ENCODE data around the gene USP3. TPM values are rescaled to one million over a fixed set of nuclear protein-coding genes. Genes with fewer than 3 reads are reported as not detected.

The USP3 gene
- total and polyA plus RNA-seq, 9 of the 15 experiments (the other 6 are each of a cell fraction or from before 2014, with no cell fraction given): 17.3 to 54.3 (median 34.8) TPM

- TF ChIP-seq MAZ (CRISPR knock-in tag; conservative IDR thresholded peaks at IDR 0.05 in 1 of 2, IDR thresholded peaks at IDR 0.05 in 1 of 2): peak in 1 of 2 experiments; percentile 60; a peak in 2 of 4 replicates
- TF ChIP-seq NFATC3 (IDR thresholded peaks at IDR 0.05): no peak
- no peak for TF ChIP-seq ZNF217 (CRISPR knock-in tag; IDR thresholded peaks at IDR 0.05)
- no peak for TF ChIP-seq NFYB (IDR thresholded peaks at IDR 0.05; ENCODE audit: extremely low read depth, insufficient read length)
- no peak for TF ChIP-seq ASH1L (IDR thresholded peaks at IDR 0.05; ENCODE audit: borderline replicate concordance, low read depth, partially characterized antibody)
- no peak for TF ChIP-seq ZNF133 (CRISPR knock-in tag; IDR thresholded peaks at IDR 0.05)
- TF ChIP-seq, protein P1, sequence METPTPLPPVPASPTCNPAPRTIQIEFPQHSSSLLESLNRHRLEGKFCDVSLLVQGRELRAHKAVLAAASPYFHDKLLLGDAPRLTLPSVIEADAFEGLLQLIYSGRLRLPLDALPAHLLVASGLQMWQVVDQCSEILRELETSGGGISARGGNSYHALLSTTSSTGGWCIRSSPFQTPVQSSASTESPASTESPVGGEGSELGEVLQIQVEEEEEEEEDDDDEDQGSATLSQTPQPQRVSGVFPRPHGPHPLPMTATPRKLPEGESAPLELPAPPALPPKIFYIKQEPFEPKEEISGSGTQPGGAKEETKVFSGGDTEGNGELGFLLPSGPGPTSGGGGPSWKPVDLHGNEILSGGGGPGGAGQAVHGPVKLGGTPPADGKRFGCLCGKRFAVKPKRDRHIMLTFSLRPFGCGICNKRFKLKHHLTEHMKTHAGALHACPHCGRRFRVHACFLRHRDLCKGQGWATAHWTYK (CRISPR knock-in tag; IDR thresholded peaks at IDR 0.05): no peak
- TF ChIP-seq, protein P2, sequence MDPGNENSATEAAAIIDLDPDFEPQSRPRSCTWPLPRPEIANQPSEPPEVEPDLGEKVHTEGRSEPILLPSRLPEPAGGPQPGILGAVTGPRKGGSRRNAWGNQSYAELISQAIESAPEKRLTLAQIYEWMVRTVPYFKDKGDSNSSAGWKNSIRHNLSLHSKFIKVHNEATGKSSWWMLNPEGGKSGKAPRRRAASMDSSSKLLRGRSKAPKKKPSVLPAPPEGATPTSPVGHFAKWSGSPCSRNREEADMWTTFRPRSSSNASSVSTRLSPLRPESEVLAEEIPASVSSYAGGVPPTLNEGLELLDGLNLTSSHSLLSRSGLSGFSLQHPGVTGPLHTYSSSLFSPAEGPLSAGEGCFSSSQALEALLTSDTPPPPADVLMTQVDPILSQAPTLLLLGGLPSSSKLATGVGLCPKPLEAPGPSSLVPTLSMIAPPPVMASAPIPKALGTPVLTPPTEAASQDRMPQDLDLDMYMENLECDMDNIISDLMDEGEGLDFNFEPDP (CRISPR knock-in tag; IDR thresholded peaks at IDR 0.05): no peak
- TF ChIP-seq, protein P3, sequence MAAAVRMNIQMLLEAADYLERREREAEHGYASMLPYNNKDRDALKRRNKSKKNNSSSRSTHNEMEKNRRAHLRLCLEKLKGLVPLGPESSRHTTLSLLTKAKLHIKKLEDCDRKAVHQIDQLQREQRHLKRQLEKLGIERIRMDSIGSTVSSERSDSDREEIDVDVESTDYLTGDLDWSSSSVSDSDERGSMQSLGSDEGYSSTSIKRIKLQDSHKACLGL (CRISPR knock-in tag; IDR thresholded peaks at IDR 0.05; ENCODE audit: borderline replicate concordance, poor library complexity, severe bottlenecking): no peak
- TF ChIP-seq NR1H2 (CRISPR knock-in tag; IDR thresholded peaks at IDR 0.05): no peak
- TF ChIP-seq NUFIP1 (IDR thresholded peaks at IDR 0.05; ENCODE audit: partially characterized antibody): no peak
- no peak for TF ChIP-seq PRPF4 (IDR thresholded peaks at IDR 0.05; ENCODE audit: insufficient read depth, low read depth, low read length, poor library complexity, severe bottlenecking)
- TF ChIP-seq CBFA2T3 (IDR thresholded peaks at IDR 0.05): no peak
- no peak for TF ChIP-seq ZNF586 (CRISPR knock-in tag; conservative IDR thresholded peaks at IDR 0.05)
- TF ChIP-seq, protein P4, sequence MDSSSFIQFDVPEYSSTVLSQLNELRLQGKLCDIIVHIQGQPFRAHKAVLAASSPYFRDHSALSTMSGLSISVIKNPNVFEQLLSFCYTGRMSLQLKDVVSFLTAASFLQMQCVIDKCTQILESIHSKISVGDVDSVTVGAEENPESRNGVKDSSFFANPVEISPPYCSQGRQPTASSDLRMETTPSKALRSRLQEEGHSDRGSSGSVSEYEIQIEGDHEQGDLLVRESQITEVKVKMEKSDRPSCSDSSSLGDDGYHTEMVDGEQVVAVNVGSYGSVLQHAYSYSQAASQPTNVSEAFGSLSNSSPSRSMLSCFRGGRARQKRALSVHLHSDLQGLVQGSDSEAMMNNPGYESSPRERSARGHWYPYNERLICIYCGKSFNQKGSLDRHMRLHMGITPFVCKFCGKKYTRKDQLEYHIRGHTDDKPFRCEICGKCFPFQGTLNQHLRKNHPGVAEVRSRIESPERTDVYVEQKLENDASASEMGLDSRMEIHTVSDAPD (CRISPR knock-in tag; IDR thresholded peaks at IDR 0.05): no peak
- no peak for TF ChIP-seq PCBP1 (IDR thresholded peaks at IDR 0.05; ENCODE audit: low read depth, low read length, poor library complexity, severe bottlenecking)
- no peak for TF ChIP-seq ZSCAN29 (IDR thresholded peaks at IDR 0.05)
These were observed 17.2 kb upstream of the USP3 start (continued) for GRCh38 chr15:63487076-63487757.

Data from K562 (cell line).